HG02943 (cell line): ENCODE data around the gene ARSG.

Experiments used
- ATAC-seq: cut with Tn5 transposase; IDR thresholded peaks from one replicate; pipeline ENCODE4 v1.9.1; 2021; ENCODE audit warnings: mild to moderate bottlenecking, low read depth, moderate library complexity; ENCODE audit not compliant: unreplicated experiment

ARSG gene

DNA sequence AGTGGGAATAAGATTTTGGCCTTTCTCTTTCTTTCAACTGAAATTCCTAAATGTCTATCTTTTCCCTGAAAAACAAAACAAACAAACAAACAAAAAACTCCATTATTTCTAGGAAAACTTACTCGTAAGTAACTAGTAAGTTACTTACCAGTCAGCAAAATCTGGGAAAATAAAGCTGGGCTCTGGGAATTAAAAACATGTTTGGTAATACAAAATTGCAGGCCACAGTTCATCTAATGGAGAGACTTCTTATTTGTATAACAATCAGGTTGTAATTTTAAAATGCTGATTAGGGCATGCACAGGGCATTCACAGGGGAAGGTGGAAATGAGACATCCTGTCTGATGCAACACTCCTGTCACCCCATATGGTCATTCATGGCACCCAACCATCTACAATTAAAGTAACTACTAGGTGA, 169.8 kb downstream of the ARSG start:
- ATAC-seq = no peak

- ATAC-seq = no peak
Observed at GRCh38 chr17:68461589-68461988, 170.3 kb downstream of the ARSG start.

DNA sequence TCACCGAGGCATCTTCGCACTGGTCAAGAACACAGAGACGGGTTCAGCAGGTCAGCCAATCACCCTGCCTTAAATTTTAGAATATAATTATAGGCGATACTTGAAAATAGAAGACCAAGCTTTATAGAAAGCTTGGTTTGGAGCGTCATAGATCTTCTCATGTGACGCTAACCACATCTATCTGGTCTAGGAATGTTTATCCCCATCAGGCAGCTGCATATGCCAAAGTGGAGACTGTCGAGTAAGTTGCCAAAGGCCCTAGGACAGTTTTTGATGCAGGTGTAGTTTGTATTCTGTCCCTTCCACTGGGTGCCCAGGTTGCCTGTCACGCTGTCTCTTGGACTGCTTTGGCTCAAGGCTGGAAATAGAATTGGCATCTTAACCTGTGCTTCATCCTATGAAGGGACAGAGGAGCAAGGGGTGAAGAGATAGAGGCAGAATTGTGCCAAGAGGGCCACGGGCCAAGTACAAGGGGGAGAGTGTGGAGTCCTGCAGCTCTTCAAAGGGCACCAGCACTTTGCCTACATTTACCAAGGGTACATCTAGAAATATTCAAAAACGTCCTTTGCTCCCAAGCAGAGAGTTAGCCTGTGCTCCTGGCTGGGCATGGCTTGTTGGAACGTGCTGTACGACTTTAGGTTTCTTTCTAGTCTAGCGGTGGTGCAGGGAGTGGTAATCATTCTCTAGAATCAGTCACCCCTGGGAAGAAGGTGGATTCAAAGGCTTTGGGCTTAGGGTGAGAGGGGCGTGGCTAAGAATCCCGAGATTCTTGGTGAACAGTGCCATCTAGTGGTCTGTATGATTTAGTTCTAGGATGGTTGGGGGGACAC, 171.3 kb downstream of the ARSG start:
- ATAC-seq = no peak

GRCh38 chr17:68463211-68464019, 172.1 kb downstream of the ARSG start:
- ATAC-seq = no peak

DNA sequence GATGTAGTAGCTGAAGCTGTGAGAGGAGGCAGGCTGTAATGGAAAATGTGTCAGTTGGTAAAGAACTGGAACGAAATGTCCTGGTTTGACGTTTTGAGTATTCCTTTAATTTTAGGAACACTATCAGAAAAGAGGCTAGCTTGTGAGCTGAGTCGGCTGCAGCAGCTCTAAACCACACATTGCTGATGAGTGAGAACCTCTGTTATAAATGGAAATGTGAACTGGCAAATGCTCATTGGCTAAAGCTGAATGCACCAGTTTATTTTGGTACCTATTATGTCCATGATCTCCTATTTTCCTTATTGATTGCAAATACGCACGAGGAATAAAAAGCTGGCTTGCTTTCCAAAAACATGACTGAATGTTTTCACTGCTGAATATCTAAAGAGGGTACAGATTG, 177.0 kb downstream of the ARSG start:
- no peak for ATAC-seq

- ATAC-seq = no peak
Observed at GRCh38 chr17:68468788-68469187, 177.5 kb downstream of the ARSG start.
